Keratinocyte (primary cell): ENCODE measurements around the gene LAP3. TPM values are rescaled to one million over a fixed set of nuclear protein-coding genes. Genes with fewer than 3 reads are reported as not detected.

ENCODE experiments used
- DNase-seq: peaks from one replicate; pipeline ENCODE4 v3.0.0-alpha.2; 2011; ENCODE audit warnings: low read depth, missing footprints, low spot score
- FAIRE-seq: peaks from 2 replicates; lab custom pipeline; 2011; peaks lifted over from hg19 to GRCh38; lab: Jason Lieb, UNC
- H2AFZ ChIP-seq: 2 replicates; pipeline ENCODE4 v1.6.0; 2012; ENCODE audit warnings: low read length, control low read depth, inconsistent platforms; ENCODE audit not compliant: control insufficient read depth
- H3K27ac ChIP-seq: 2 replicates; pipeline ENCODE4 v1.5.1; 2011; ENCODE audit warnings: low read length; ENCODE audit not compliant: control insufficient read depth, insufficient read depth
- H3K27me3 ChIP-seq: 3 replicates; pipeline ENCODE4 v1.6.0; 2011; ENCODE audit warnings: low read length; ENCODE audit not compliant: control insufficient read depth, insufficient read depth; ENCODE audit errors: extremely low read depth
- H3K36me3 ChIP-seq, 2 experiments: 2 replicates in 1 of 2; 3 replicates in 1 of 2; pipeline ENCODE4 v1.5.1; 2011; ENCODE audit warnings: low read length in 2 of 2, mild to moderate bottlenecking in 1 of 2; ENCODE audit not compliant: control insufficient read depth in 2 of 2, insufficient read depth in 2 of 2; ENCODE audit errors: extremely low read depth in 1 of 2
- H3K4me1 ChIP-seq: 3 replicates; pipeline ENCODE4 v1.5.1; 2011; ENCODE audit warnings: low read length; ENCODE audit not compliant: control insufficient read depth, insufficient read depth; ENCODE audit errors: extremely low read depth
- H3K4me2 ChIP-seq: 3 replicates; pipeline ENCODE4 v1.6.0; 2011; ENCODE audit warnings: low read depth, low read length; ENCODE audit not compliant: control insufficient read depth, insufficient read depth; ENCODE audit errors: extremely low read depth
- H3K4me3 ChIP-seq, 3 experiments: fragments of 200-600 bp in 1 of 3; sonication (generic) in 1 of 3; 2 replicates in 2 of 3; 3 replicates in 1 of 3; pipeline ENCODE4 v1.5.1; 2011 to 2016; ENCODE audit warnings: low read length in 3 of 3, mild to moderate bottlenecking in 3 of 3, control low read depth in 2 of 3, inconsistent platforms in 1 of 3, low read depth in 1 of 3, mixed read lengths in 1 of 3, mixed run types in 1 of 3, moderate library complexity in 1 of 3; ENCODE audit not compliant: control insufficient read depth in 2 of 3, insufficient read depth in 2 of 3; ENCODE audit errors: extremely low read depth in 1 of 3
- H3K79me2 ChIP-seq: 2 replicates; pipeline ENCODE4 v1.6.0; 2012; ENCODE audit warnings: low read length; ENCODE audit not compliant: control insufficient read depth, insufficient read depth
- H3K9ac ChIP-seq: 3 replicates; pipeline ENCODE4 v1.6.0; 2011; ENCODE audit warnings: low read length; ENCODE audit not compliant: control insufficient read depth, insufficient read depth; ENCODE audit errors: extremely low read depth
- H3K9me1 ChIP-seq: 3 replicates; pipeline ENCODE4 v1.6.0; 2011; ENCODE audit warnings: low read length; ENCODE audit not compliant: control insufficient read depth, insufficient read depth; ENCODE audit errors: extremely low read depth
- H3K9me3 ChIP-seq: 2 replicates; pipeline ENCODE4 v1.5.1; 2012; ENCODE audit warnings: low read depth, low read length; ENCODE audit not compliant: control insufficient read depth
- H4K20me1 ChIP-seq: 3 replicates; pipeline ENCODE4 v1.6.0; 2011; ENCODE audit warnings: low read length; ENCODE audit not compliant: control insufficient read depth, insufficient read depth; ENCODE audit errors: extremely low read depth
- CTCF ChIP-seq, 3 experiments: IDR thresholded peaks in 1 of 3; conservative IDR thresholded peaks in 1 of 3; optimal IDR thresholded peaks in 1 of 3; 2 replicates in 2 of 3; 3 replicates in 1 of 3; pipeline versions ENCODE3 to v1.5.1; 2011; ENCODE audit warnings: low read length in 3 of 3, mild to moderate bottlenecking in 3 of 3, moderate library complexity in 2 of 3, control low read depth in 1 of 3, inconsistent platforms in 1 of 3; ENCODE audit not compliant: insufficient read depth in 2 of 3; ENCODE audit errors: extremely low read depth in 1 of 3
- EZH2 ChIP-seq: IDR thresholded peaks from one replicate; pipeline ENCODE4 v1.6.1; 2012; ENCODE audit warnings: inconsistent platforms, mild to moderate bottlenecking, low read length, moderate library complexity
- dilution Hi-C: fragments of 300-500 bp; cut with MboI; formaldehyde crosslinking; loops from one replicate; pipeline ENCODE4 v1.7.0; 2020; ENCODE audit warnings: low sequenced_read_pairs; ENCODE audit not compliant: extremely low pct_ligation_motif_present
- polyA plus RNA-seq, 5 experiments: library from polyadenylated mRNA; depleted of rRNA in 3 of 5; stranded (reverse) in 3 of 5; stranded (forward) in 1 of 5; unstranded in 1 of 5; fragments of >200 nt; gene quantifications; 1 replicate in 1 of 5; 2 replicates in 3 of 5; 3 replicates in 1 of 5; pipeline versions ENCODE4 v1.2.1 to v1.2.3, GENCODE V29; 2011 to 2012; ENCODE audit warnings: missing spikeins in 2 of 5, low read depth in 1 of 5, low replicate concordance in 1 of 5

LAP3 gene
- polyA plus RNA-seq, 1 donor (not counting 4 experiments of a cell fraction or from before 2014, with no cell fraction given), result 84.8 TPM

GRCh38 chr4:17546678-17547077, 30.3 kb upstream of the LAP3 start:
- Histone ChIP-seq H3K4me1 (no peaks in the 10 kb centered on the region), H3K4me3 (no peak overlapping the region), H3K9me3 (no peaks in the 10 kb centered on the region), H3K27me3 (no peaks in the 10 kb centered on the region), H2AFZ (no peak overlapping the region), H3K36me3 (no peaks in the 10 kb centered on the region), H3K9me1 (no peaks in the 10 kb centered on the region), H3K4me2 (no peak overlapping the region), H3K27ac (no peak overlapping the region), H3K9ac (no peak overlapping the region), H4K20me1 (no peaks in the 10 kb centered on the region), H3K79me2 (no peaks in the 10 kb centered on the region)
- FAIRE-seq, result no peak
- dilution Hi-C loops, result no loop called here
- DNase-seq, result no peak
- TF ChIP-seq CTCF (optimal IDR thresholded peaks at IDR 0.05 in 1 of 3, IDR thresholded peaks at IDR 0.05 in 1 of 3, conservative IDR thresholded peaks at IDR 0.05 in 1 of 3; ENCODE audit: extremely low read depth in 1 of 3, insufficient read depth in 2 of 3, low read length in 3 of 3) (no peak), EZH2 (no peak)

GRCh38 chr4:17550549-17550948, 26.4 kb upstream of the LAP3 start:
- Histone ChIP-seq H3K27ac (no peak overlapping the region), H2AFZ (no peak overlapping the region), H3K4me3 (no peak overlapping the region), H3K9me3 (no peaks in the 10 kb centered on the region), H3K27me3 (no peaks in the 10 kb centered on the region), H3K79me2 (no peaks in the 10 kb centered on the region), H3K36me3 (no peaks in the 10 kb centered on the region), H4K20me1 (no peaks in the 10 kb centered on the region), H3K9me1 (no peaks in the 10 kb centered on the region), H3K4me1 (no peaks in the 10 kb centered on the region), H3K9ac (no peak overlapping the region), H3K4me2 (no peak overlapping the region)
- dilution Hi-C loops, result no loop called here
- no peak for DNase-seq
- FAIRE-seq, result no peak
- TF ChIP-seq EZH2 (no peak), CTCF (optimal IDR thresholded peaks at IDR 0.05 in 1 of 3, IDR thresholded peaks at IDR 0.05 in 1 of 3, conservative IDR thresholded peaks at IDR 0.05 in 1 of 3; ENCODE audit: extremely low read depth in 1 of 3, insufficient read depth in 2 of 3, low read length in 3 of 3) (no peak)
